Liver (tissue), 9 donors: ENCODE measurements around the gene WARS2. TPM values are rescaled to one million over a fixed set of nuclear protein-coding genes. Genes with fewer than 3 reads are reported as not detected.

ENCODE experiments used
- DNase-seq: peaks from one replicate; pipeline ENCODE4 v3.0.0-alpha.2; 2017; ENCODE audit warnings: low spot score
- H3K27ac ChIP-seq, 2 donors: one replicate each; pipeline ENCODE4 v1.7.0; 2013; ENCODE audit warnings: inconsistent platforms in 2 of 2, low read length in 2 of 2, control low read depth in 1 of 2, low read depth in 1 of 2, mild to moderate bottlenecking in 1 of 2
- H3K27me3 ChIP-seq, 4 donors: one replicate each; pipeline versions ENCODE4 v1.6.1 to v1.7.0; 2013; ENCODE audit warnings: low read length in 3 of 4, inconsistent platforms in 1 of 4, mild to moderate bottlenecking in 1 of 4, moderate library complexity in 1 of 4; ENCODE audit not compliant: control insufficient read depth in 4 of 4, insufficient read depth in 4 of 4
- H3K36me3 ChIP-seq, 4 donors: one replicate each; pipeline versions ENCODE4 v1.6.1 to v1.7.0; 2013; ENCODE audit warnings: low read length in 3 of 4, mild to moderate bottlenecking in 3 of 4, low read depth in 1 of 4, moderate library complexity in 1 of 4; ENCODE audit not compliant: control insufficient read depth in 4 of 4, insufficient read depth in 3 of 4
- H3K4me1 ChIP-seq, 4 donors: one replicate each; pipeline versions ENCODE4 v1.6.1 to v1.7.0; 2013; ENCODE audit warnings: low read length in 3 of 4, mild to moderate bottlenecking in 3 of 4, moderate library complexity in 1 of 4; ENCODE audit not compliant: control insufficient read depth in 4 of 4, insufficient read depth in 4 of 4
- H3K4me3 ChIP-seq, 3 donors: one replicate each; pipeline versions ENCODE4 v1.6.1 to v1.7.0; 2013; ENCODE audit warnings: low read length in 3 of 3, control low read depth in 1 of 3, low read depth in 1 of 3, mild to moderate bottlenecking in 1 of 3
- H3K9ac ChIP-seq, 2 donors: one replicate each; pipeline ENCODE4 v1.7.0; 2013; ENCODE audit warnings: low read length in 2 of 2, mild to moderate bottlenecking in 2 of 2, moderate library complexity in 2 of 2, control low read depth in 1 of 2, low read depth in 1 of 2
- H3K9me3 ChIP-seq, 4 donors: one replicate each; pipeline versions ENCODE4 v1.6.1 to v1.7.0; 2013; ENCODE audit warnings: low read length in 3 of 4; ENCODE audit not compliant: control insufficient read depth in 4 of 4
- HNF4A ChIP-seq, 2 donors: conservative IDR thresholded peaks; 2 replicates each; pipeline ENCODE4 v1.6.1; 2016; ENCODE audit warnings: antibody characterized with exemption in 2 of 2, mild to moderate bottlenecking in 2 of 2
- JUND ChIP-seq, 2 donors: IDR thresholded peaks; 2 replicates each; pipeline ENCODE4 v1.6.1; 2016; ENCODE audit warnings: antibody characterized with exemption in 2 of 2
- RAD21 ChIP-seq, 2 donors: IDR thresholded peaks; 2 replicates each; pipeline ENCODE4 v1.6.1; 2016; ENCODE audit warnings: antibody characterized with exemption in 2 of 2, mild to moderate bottlenecking in 2 of 2
- WGBS: extraction: QIAGEN DNeasy Blood & Tissue Kit; methylation state at CpG from one replicate; pipeline ENCODE4 v1.1.7; 2013; 5-methylcytosine and 5-hydroxymethylcytosine counted together
- polyA plus RNA-seq, 2 donors: library from polyadenylated mRNA; stranded (reverse) in 1 of 2; unstranded in 1 of 2; fragments of 200-250 nt in 1 of 2; fragments of >200 nt in 1 of 2; fragmentation: Nextera tagmentation in 1 of 2; extraction: Ambion mirVana in 1 of 2; gene quantifications; one replicate each; pipeline versions ENCODE4 v1.2.1 to v1.2.3, GENCODE V29; 2013 to 2015
- total RNA-seq, 2 donors: library from RNA; depleted of rRNA; stranded (reverse); fragments of >200 nt; gene quantifications; one replicate each; pipeline ENCODE4 v1.2.3, GENCODE V29; 2014
- TF ChIP-seq, protein P1 (sequence below): IDR thresholded peaks from 2 replicates; pipeline ENCODE4 v1.6.1; 2016; ENCODE audit warnings: antibody characterized with exemption
- TF ChIP-seq, protein P2 (sequence below): fragments of 150-350 bp; IDR thresholded peaks from 2 replicates; pipeline ENCODE4 v1.5.1; 2017; ENCODE audit warnings: improper control_type of control experiment, low read depth, low read length; ENCODE audit not compliant: missing input control
- TF ChIP-seq, protein P3 (sequence below): IDR thresholded peaks from 2 replicates; pipeline ENCODE4 v1.6.1; 2016; ENCODE audit warnings: antibody characterized with exemption, mild to moderate bottlenecking
- donor health status: healthy.
- donor health status: healthy.
- donor health status: healthy.
- donor health status: healthy.
- donor health status: healthy.

Gene WARS2
- total and polyA plus RNA-seq, 4 donors: 3.5 to 14.5 (median 7.0) TPM

DNA sequence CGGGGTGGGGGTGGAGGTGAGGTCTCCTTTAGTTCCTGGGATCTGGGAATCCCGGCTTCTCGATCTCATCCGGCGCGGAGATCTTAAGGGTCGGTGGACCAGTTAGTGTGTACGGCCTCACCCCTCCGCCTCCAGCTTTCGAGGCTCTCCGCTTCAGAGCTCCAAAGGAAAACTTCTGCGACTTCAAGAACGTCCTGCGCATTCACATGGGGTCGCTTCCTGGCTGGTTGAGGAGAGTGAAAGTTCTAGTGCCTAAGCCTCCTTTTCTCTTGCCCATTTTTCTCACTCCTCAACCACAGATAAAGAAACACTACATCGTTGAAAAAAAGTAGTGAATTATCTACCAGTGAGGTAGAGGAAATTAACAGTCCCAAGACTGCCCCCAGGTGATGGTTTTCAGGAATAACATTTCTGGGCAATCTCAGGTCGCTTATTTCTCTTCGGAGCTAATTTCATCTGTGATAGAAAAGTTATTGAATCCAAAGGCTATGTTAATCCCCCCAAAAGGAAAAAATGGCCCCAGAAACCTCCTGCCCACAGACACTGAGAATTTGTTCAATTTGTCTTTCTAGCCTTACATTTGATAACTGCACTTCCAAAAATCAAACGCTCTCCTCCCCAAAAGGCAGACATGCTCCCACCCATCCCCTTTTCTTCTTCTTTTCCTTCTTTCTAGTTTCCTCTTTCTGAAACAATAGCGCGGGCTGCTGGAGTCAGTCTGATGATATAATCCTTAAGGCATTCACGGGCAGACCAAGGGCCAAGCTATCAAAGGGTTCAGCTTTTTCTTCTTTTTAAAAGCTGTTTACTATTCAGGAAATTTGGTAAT, 131.8 kb downstream of the WARS2 start:
- peaks cover 0 to 18% (median 12%) of the 10 kb centered on the region in 4 donors for H3K27me3 ChIP-seq
- peak overlapping the region in 1 of 2 donors; percentile 15 for H3K9ac ChIP-seq
- no peak overlapping the region for H3K27ac ChIP-seq
- peaks cover 8 to 21% (median 12%) of the 10 kb centered on the region in 4 donors for H3K4me1 ChIP-seq
- H3K4me3 ChIP-seq: peak overlapping the region in 2 of 3 donors; percentile 56 to 57
- WGBS: 7% methylated on average over 22 of the region's 22 CpGs
- H3K9me3 ChIP-seq: peaks cover 0 to 12% (median 0%) of the 10 kb centered on the region in 4 donors
- H3K36me3 ChIP-seq: no peaks in the 10 kb centered on the region
- no peak for DNase-seq
- TF ChIP-seq RAD21 (IDR thresholded peaks at IDR 0.05): peak; percentile 90 to 91
- TF ChIP-seq JUND (IDR thresholded peaks at IDR 0.05): no peak
- TF ChIP-seq, protein P1, sequence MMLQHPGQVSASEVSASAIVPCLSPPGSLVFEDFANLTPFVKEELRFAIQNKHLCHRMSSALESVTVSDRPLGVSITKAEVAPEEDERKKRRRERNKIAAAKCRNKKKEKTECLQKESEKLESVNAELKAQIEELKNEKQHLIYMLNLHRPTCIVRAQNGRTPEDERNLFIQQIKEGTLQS: no peak
- TF ChIP-seq, protein P2, sequence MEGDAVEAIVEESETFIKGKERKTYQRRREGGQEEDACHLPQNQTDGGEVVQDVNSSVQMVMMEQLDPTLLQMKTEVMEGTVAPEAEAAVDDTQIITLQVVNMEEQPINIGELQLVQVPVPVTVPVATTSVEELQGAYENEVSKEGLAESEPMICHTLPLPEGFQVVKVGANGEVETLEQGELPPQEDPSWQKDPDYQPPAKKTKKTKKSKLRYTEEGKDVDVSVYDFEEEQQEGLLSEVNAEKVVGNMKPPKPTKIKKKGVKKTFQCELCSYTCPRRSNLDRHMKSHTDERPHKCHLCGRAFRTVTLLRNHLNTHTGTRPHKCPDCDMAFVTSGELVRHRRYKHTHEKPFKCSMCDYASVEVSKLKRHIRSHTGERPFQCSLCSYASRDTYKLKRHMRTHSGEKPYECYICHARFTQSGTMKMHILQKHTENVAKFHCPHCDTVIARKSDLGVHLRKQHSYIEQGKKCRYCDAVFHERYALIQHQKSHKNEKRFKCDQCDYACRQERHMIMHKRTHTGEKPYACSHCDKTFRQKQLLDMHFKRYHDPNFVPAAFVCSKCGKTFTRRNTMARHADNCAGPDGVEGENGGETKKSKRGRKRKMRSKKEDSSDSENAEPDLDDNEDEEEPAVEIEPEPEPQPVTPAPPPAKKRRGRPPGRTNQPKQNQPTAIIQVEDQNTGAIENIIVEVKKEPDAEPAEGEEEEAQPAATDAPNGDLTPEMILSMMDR: peak; percentile 81
- TF ChIP-seq HNF4A (conservative IDR thresholded peaks at IDR 0.05): no peak

DNA sequence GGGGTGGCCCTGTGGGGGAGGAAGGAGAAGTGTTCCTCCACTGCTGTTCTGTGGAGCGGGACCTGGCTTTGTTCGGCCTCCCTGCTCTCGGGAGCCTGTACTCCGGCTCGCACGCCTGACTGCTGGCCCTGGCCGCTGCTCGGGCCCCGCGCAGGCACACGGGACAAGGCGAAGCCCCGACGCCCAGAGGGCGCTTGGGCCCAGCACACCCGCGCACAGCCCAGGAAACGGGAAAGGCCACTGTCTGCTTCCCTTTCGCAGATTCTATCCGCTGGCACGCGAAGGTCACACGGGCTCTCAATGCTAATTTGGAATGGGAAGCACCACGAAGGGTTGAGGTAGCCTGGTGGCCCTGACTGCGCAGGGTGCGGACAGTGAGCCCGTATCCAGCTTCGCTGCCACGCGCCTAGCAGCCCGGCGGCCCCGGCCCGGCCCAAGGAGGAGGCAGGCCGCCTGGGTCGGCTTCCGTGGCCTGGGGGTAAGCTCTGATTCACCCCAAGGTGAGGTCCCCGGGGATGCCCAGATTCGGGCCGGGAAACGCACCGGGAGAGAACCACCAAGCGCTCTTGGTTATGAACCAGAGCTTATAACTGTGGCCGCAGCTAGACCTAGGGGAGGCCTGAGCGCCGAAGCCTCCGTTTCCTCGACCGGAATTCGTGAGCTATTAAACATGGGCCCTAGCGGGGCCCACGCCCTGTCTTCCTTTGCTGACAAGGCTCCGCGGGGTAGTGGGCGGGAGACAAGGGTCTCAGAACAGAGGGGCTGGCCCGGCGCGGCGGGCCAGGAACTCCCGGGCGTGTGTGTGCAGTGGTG, 132.6 kb downstream of the WARS2 start:
- H3K4me3 ChIP-seq: peak overlapping the region in 2 of 3 donors; percentile 56 to 57

More for the DNA sequence above, 132.6 kb downstream of the WARS2 start:
- H3K9ac ChIP-seq: no peak overlapping the region
- no peaks in the 10 kb centered on the region for H3K36me3 ChIP-seq
- peaks cover 8 to 21% (median 12%) of the 10 kb centered on the region in 4 donors for H3K4me1 ChIP-seq
- H3K27ac ChIP-seq: no peak overlapping the region
- TF ChIP-seq, protein P3, sequence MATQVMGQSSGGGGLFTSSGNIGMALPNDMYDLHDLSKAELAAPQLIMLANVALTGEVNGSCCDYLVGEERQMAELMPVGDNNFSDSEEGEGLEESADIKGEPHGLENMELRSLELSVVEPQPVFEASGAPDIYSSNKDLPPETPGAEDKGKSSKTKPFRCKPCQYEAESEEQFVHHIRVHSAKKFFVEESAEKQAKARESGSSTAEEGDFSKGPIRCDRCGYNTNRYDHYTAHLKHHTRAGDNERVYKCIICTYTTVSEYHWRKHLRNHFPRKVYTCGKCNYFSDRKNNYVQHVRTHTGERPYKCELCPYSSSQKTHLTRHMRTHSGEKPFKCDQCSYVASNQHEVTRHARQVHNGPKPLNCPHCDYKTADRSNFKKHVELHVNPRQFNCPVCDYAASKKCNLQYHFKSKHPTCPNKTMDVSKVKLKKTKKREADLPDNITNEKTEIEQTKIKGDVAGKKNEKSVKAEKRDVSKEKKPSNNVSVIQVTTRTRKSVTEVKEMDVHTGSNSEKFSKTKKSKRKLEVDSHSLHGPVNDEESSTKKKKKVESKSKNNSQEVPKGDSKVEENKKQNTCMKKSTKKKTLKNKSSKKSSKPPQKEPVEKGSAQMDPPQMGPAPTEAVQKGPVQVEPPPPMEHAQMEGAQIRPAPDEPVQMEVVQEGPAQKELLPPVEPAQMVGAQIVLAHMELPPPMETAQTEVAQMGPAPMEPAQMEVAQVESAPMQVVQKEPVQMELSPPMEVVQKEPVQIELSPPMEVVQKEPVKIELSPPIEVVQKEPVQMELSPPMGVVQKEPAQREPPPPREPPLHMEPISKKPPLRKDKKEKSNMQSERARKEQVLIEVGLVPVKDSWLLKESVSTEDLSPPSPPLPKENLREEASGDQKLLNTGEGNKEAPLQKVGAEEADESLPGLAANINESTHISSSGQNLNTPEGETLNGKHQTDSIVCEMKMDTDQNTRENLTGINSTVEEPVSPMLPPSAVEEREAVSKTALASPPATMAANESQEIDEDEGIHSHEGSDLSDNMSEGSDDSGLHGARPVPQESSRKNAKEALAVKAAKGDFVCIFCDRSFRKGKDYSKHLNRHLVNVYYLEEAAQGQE: no peak
- peak in 1 of 2 donors; percentile 43 for TF ChIP-seq RAD21 (IDR thresholded peaks at IDR 0.05)
- peaks cover 0 to 21% (median 16%) of the 10 kb centered on the region in 4 donors for H3K27me3 ChIP-seq
- H3K9me3 ChIP-seq: peaks cover 0 to 12% (median 0%) of the 10 kb centered on the region in 4 donors
- 5% methylated on average over 61 of the region's 61 CpGs for WGBS
- DNase-seq: no peak
